ENCODE measurements around the gene PLEKHG4. TPM values are rescaled to one million over a fixed set of nuclear protein-coding genes. Genes with fewer than 3 reads are reported as not detected.
A peak's percentile ranks its signal among the peaks of the same experiment; 100 is the strongest.

The PLEKHG4 gene
- total RNA-seq, 1 experiment from 2014 or later = 12.9 TPM

DNA sequence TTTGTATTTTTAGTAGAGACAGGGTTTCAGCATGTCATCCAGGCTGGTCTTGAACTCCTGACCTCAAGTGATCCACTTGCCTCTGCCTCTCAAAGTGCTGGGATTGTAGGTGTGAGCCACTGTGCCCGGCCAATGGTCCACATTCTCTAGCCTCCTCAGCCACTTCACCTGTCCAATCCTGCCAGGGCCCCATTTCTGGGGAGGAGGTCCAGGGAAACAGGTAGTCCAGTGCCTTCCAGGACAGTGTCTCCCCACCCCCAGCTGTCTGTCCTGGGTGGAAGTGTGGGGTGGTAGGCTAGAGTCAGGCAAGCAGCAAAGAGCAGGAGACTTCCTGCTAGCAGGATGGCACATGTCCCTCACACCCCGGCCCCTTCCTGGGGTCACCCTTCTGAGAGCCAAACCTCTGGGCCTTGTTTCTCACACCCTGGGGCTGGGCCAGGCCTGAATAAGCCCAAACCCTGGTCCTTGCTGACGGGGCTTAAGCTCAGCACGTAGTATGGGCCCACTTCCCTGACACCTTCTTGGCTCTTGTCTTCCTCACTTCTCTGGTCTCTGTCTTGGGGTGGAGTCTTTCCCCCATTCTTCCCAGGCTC lies 37.1 kb upstream of the PLEKHG4 start:
- in situ Hi-C loops (cut with HindIII; ENCODE audit: low pct_unique_long_range_greater_than_20kb, low sequenced_read_pairs) = no loop called here
- no peak for DNase-seq (ENCODE audit: low read depth, low spot score)

DNA sequence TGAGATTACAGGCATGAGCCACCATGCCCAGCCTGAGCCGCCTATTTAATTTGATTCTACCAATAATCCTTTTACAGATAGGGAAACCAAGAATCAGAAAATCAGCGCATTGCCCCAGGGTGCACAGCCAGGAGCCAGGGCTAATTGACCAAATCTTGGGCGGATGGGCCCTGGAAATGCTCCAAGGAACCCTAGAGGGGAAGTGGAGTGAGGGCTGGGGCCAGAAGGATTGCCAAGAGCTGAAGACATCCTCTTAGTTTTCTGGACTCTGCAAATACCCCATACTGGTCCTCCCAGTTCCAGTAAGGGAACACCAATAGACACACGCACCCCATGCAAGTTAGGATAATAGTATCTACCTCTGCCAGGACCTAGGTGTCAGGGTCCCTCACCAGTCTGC lies 35.9 kb upstream of the PLEKHG4 start:
- DNase-seq (ENCODE audit: low read depth, low spot score) = no peak
- in situ Hi-C loops (cut with HindIII; ENCODE audit: low pct_unique_long_range_greater_than_20kb, low sequenced_read_pairs) = no loop called here

DNA sequence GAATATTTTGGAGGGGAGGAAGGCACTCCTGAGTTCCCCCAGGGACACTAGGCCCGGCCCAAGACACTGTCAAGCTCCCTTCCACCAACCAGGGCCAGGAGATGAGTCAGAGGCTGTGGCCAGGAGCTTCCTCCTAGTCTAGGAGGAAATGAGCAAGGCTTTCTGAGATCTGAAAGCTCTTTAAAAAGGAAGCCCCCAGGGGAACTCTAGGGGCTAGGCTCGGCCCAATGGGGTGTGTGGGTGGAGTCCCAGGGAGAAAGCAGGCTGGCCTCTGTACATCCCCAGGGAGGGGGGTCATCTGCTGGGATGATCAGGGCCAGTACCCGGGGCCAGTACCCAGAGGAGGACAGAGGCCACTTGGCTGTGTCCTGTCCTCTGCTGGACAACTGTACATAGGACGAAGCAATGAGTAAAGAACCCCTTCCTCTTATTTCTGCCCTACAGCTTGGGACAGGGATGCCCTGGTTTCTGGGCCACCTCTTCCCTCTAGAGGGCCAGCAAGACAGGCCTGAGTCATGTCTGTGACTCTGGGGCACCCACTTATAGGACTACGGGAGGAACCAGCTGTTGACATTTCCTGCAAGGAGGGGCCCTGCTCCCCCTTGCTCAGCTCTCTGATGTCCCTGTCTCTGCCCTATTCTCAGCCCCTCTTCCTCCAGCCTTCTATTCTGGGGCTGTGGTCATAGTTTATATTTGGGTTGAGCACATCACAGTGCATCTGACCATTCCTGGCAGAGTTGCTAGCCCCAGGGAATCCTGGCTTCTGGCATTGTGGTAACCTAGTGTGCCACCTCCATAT lies 34.7 kb upstream of the PLEKHG4 start:
- peak; percentile 79 for DNase-seq (ENCODE audit: low read depth, low spot score)
- in situ Hi-C loops (cut with HindIII; ENCODE audit: low pct_unique_long_range_greater_than_20kb, low sequenced_read_pairs) = no loop called here

DNA sequence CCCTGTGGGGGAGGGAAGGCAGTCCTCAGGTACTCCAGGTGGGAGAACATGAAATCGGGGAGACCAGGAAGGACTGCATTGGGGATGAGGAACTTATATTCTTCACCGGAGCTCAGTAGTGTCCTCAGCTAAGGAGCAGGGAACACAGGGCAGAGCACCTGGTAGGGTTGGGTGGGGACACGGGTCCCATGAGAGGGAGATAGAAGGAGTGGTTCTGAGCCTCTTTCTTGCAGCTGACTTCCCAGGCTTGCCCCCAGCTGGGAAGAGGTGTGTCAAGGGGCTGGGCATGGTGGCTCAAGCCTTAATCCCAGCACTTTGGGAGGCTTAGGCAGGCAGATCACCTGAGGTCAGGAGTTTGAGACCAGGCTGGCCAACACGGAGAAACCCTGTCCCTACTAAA lies 34.1 kb upstream of the PLEKHG4 start:
- DNase-seq (ENCODE audit: low read depth, low spot score) = no peak
- in situ Hi-C loops (cut with HindIII; ENCODE audit: low pct_unique_long_range_greater_than_20kb, low sequenced_read_pairs) = no loop called here

DNA sequence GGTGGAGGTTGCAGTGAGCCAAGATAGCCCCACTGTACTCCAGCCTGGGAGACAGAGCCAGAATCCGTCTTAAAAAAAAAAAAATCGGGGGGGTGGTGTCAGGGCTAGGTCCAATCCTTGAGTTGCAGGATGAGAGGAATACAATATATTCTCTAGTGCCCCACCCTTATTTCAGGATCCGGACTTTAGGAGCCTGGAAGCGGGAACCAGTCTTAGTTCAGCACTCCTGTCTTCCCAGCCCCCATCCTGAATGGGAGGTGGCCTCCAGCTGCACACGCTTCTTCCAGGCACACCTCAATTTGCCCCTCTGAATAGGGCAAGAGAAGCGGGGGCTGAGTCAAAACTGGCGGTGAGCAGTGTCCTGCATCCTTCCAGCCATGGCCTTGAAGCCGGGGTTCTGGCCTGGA lies 33.7 kb upstream of the PLEKHG4 start:
- in situ Hi-C loops (cut with HindIII; ENCODE audit: low pct_unique_long_range_greater_than_20kb, low sequenced_read_pairs) = no loop called here
- DNase-seq (ENCODE audit: low read depth, low spot score) = no peak

DNA sequence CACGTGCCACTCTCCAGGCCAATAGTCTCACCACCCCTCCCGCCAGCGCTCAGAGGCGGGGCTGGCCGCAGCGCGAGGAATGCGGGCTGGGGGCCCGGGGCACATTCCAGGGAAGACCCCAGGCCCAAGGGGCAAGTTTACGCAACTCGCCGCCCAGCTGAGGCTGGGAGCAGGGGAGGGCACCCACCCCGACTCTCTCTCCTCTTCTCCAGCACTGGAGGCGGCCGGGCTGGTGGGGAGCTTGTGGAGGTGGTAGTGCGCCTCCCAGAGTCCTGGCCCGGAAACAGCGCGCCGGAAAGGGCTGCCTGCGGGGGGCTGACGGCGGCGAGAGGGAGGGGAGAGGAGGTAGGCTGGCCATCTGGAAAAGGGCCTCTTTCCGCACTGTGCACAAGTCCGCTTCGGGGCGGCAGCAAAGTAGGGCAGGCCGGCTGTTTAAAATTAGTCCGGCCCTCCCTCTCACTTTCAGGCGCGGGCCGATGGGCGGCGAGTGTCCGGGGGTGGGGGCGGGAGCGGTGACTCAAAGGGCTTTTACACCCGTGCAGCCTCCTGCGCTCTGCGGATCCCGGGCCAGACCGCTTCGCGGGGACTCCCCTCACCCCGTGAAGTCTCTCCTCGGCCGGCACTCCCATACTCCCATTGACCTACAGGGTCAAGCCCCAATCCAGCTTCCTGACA lies 33.1 kb upstream of the PLEKHG4 start:
- peak; percentile 59 for DNase-seq (ENCODE audit: low read depth, low spot score)
- in situ Hi-C loops (cut with HindIII; ENCODE audit: low pct_unique_long_range_greater_than_20kb, low sequenced_read_pairs) = no loop called here

DNA sequence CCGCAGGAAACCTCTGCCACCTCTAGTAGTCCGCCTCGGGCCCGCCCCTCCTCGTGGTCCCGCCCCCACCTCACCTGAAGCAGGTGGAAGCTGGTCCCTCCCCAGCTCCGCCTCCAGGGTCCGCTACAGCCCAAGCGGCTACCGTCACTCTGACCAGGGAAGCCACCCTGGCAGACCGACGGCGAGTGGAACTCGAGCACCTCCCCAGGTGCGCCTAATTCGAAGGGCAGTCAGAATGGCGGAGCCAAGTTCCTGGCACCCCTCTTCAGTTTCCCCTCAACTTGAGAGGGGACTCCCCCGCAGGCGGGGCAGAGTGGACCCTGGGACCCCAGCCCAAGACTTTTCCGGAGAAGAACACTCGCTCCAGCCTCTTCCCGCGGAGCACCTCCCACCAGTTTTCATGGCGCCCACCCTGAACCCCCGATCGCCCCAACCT lies 32.6 kb upstream of the PLEKHG4 start:
- in situ Hi-C loops (cut with HindIII; ENCODE audit: low pct_unique_long_range_greater_than_20kb, low sequenced_read_pairs) = no loop called here
- no peak for DNase-seq (ENCODE audit: low read depth, low spot score)

DNA sequence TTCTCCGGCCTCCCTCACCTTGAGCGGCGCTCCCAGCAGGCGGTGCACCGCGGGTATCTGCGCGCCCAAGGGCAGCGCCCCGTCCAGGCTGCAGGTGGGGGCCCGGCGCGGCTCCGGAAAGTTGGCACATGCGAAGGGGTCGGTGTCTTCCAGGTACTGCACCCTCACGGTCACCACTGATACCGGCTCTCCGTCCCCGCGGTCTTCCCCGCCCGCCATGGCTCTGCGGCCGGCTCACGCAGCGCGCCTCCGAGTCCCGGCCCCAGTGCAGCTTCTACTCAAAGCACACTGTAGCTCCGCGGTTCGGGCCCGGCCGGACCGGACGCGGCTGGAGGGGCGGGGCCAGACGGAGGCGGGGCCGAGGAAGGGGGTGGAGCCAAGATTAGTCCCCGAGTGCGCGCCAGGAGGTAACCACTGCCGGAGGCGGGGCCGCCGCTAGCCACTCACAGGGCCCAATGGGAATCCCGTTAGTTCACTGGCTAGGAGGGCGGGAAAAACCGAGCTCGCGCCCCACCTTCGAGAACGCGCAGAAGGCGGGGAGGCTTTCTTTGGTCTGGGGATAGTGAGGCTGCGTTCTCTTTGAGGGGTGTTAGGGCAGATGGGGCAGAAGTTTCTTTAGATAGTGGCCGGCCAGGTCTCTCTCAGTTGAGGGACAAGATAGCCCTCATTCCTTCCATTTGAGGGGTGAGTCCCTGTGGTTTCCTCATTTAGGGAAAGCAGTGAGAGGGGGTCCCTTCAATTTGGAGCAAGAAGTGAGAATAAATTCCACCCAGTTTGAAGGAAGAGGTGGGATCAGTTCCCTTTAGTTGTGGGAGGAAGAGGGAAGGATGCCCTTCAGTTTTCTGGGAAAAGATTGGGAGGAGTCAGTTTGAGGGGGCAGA lies 31.9 kb upstream of the PLEKHG4 start, which contains the start of gene FHOD1:
Gene FHOD1 (minus strand): TSS at position 290 of the 881 bp plus-strand sequence. CDS start 71 bp downstream, at position 219.
- DNase-seq (ENCODE audit: low read depth, low spot score) = peak; percentile 92
- in situ Hi-C loops (cut with HindIII; ENCODE audit: low pct_unique_long_range_greater_than_20kb, low sequenced_read_pairs) = no loop called here

DNA sequence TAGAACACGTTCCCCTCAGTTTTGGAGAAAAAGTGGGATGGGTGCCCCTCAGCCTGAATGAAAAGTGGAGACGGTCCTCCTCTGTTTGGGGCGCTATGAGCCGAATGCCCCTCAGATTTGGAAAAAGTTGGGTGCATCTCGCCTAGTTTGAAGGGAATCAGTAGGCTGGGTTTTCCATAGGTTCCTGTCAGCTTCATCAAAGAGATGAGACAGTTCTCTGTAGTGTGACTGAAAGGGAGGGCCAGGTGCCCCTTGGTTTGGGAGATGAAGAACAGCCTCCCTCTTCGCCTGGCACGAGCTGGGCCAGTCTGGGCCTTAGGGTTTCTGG lies 31.3 kb upstream of the PLEKHG4 start:
- in situ Hi-C loops (cut with HindIII; ENCODE audit: low pct_unique_long_range_greater_than_20kb, low sequenced_read_pairs) = no loop called here
- DNase-seq (ENCODE audit: low read depth, low spot score) = peak; percentile 14

- in situ Hi-C loops (cut with HindIII; ENCODE audit: low pct_unique_long_range_greater_than_20kb, low sequenced_read_pairs) = no loop called here
- no peak for DNase-seq (ENCODE audit: low read depth, low spot score)
These were observed 30.7 kb upstream of the PLEKHG4 start, which contains the start of gene SLC9A5 for GRCh38 chr16:67248401-67249177. SLC9A5 (plus strand) TSS chr16:67248979; CDS start chr16:67249015, 36 bp downstream.

DNA sequence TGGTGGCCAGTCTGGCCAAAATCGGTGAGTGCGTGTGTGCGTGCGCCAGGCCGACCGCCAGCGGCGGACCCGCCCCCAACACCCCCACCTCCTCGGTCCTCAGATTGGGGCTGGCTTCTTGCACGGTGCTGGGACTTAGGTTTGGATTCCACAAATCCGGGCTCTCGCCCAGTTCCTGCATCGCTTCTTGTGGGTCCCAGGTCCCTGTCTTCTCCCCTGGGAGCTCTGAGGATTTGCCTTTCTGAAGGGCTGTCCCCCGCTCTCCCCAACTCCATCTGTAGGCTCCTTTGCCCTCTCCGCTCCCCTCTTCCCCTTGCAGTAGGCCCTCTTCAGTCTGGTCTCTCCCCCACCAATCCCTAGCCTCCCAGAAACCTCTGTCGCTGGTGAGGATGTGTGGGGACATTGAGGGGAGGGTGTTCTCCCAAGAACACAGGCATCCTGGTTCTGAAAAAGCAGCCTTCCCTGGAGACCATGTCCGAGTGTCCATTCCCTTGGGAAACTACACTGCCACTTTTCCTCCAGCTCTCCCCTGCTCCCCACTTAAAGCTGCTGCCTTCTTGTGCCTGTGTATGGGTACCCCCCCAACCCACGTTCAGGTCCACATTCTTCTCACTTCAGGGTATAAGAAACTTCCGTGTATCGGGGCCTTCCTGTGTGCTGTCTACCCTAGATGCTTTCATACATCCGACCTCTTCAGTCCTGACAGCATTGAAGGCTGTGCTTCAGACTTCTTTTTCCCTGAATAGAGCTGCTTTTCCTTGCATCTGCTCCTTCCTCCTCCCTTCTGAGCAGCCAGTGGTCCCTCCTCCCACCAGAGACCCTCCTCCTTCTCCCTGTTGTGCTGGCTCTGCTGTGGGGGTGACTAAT lies 29.9 kb upstream of the PLEKHG4 start:
- no peak for DNase-seq (ENCODE audit: low read depth, low spot score)
- in situ Hi-C loops (cut with HindIII; ENCODE audit: low pct_unique_long_range_greater_than_20kb, low sequenced_read_pairs) = no loop called here

- in situ Hi-C loops (cut with HindIII; ENCODE audit: low pct_unique_long_range_greater_than_20kb, low sequenced_read_pairs) = no loop called here
- DNase-seq (ENCODE audit: low read depth, low spot score) = no peak
These were observed 29.3 kb upstream of the PLEKHG4 start for GRCh38 chr16:67250045-67250327.

- in situ Hi-C loops (cut with HindIII; ENCODE audit: low pct_unique_long_range_greater_than_20kb, low sequenced_read_pairs) = no loop called here
- no peak for DNase-seq (ENCODE audit: low read depth, low spot score)
These were observed 26.5 kb upstream of the PLEKHG4 start for GRCh38 chr16:67252609-67253497.

DNA sequence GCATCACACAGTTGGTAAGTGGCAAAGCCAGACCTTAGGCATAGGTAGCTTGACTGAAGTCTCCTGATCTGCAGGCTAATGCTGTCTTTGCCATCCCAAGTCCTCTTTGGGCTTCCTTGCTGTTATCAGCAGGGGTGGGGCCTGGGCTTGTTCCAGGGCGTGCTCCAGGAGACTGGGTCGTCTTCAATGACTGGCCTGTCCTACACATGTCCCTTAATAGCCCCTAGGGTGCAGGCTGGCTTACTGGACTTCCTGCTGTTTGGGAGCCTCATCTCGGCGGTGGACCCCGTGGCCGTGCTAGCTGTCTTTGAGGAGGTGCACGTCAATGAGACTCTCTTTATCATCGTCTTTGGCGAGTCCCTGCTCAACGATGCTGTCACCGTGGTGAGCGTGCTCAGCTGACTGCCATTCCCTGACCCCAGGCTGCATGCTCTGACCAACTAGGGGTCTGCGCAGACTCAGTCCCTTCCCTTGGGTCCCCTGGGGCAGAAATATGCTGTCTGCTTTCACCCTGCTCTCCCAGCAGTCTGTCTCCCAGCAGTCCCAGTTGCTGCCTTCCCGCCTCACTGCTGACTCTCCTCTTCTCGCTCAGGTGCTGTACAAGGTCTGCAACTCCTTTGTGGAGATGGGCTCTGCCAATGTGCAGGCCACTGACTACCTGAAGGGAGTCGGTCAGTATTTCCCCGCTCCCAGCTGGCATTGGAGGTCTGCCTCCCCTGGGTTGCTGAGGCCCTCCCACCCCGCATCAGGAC lies 24.4 kb upstream of the PLEKHG4 start:
- in situ Hi-C loops (cut with HindIII; ENCODE audit: low pct_unique_long_range_greater_than_20kb, low sequenced_read_pairs) = no loop called here
- DNase-seq (ENCODE audit: low read depth, low spot score) = no peak

Measured in SK-MEL-5 (cell line).